Aorta (tissue), 5 donors: Measurements from ENCODE around the gene CNDP1. TPM values are rescaled to one million over a fixed set of nuclear protein-coding genes. Genes with fewer than 3 reads are reported as not detected.

Source experiments
- ATAC-seq: fragments of 200-7000 bp; cut with Tn5 transposase; one replicate; pipeline ENCODE4 v1.9.1; 2022; ENCODE audit warnings: moderate library complexity; ENCODE audit not compliant: low FRiP score
- DNase-seq, 2 donors: peaks; one replicate each; pipeline ENCODE4 v3.0.0-alpha.2; 2020
- H3K27ac ChIP-seq, 2 donors: one replicate each; pipeline ENCODE4 v1.5.1; 2013; ENCODE audit warnings: low read length in 2 of 2, mild to moderate bottlenecking in 2 of 2, moderate library complexity in 2 of 2, control low read depth in 1 of 2, inconsistent platforms in 1 of 2, low read depth in 1 of 2
- H3K27me3 ChIP-seq, 2 donors: one replicate each; pipeline ENCODE4 v1.6.1; 2013; ENCODE audit warnings: control low read depth in 1 of 2, low read length in 1 of 2, mild to moderate bottlenecking in 1 of 2, moderate library complexity in 1 of 2; ENCODE audit not compliant: insufficient read depth in 2 of 2, control insufficient read depth in 1 of 2
- H3K36me3 ChIP-seq, 2 donors: one replicate each; pipeline ENCODE4 v1.6.1; 2013; ENCODE audit warnings: control low read depth in 1 of 2, low read length in 1 of 2, mild to moderate bottlenecking in 1 of 2; ENCODE audit not compliant: insufficient read depth in 2 of 2, control insufficient read depth in 1 of 2
- H3K4me1 ChIP-seq, 2 donors: one replicate each; pipeline ENCODE4 v1.6.1; 2013; ENCODE audit warnings: low read length in 2 of 2, control low read depth in 1 of 2, mild to moderate bottlenecking in 1 of 2, moderate library complexity in 1 of 2; ENCODE audit not compliant: insufficient read depth in 2 of 2, control insufficient read depth in 1 of 2
- H3K4me3 ChIP-seq, 2 donors: one replicate each; pipeline ENCODE4 v1.5.1; 2013; ENCODE audit warnings: low read length in 2 of 2, control low read depth in 1 of 2, mild to moderate bottlenecking in 1 of 2
- H3K9me3 ChIP-seq: one replicate; pipeline ENCODE4 v1.6.1; 2013; ENCODE audit warnings: mild to moderate bottlenecking, low read length; ENCODE audit not compliant: control insufficient read depth
- WGBS, 2 donors: extraction: QIAGEN DNeasy Blood & Tissue Kit; methylation state at CpG; one replicate each; pipeline ENCODE4 v1.1.7; 2013; 5-methylcytosine and 5-hydroxymethylcytosine counted together
- intact Hi-C, 2 donors: fragments of 100-400 bp; cut with DNase I; formaldehyde crosslinking; loops; one replicate each; pipeline versions ENCODE4 v1.14.2 to v1.15.0; 2022
- polyA plus RNA-seq, 2 donors: library from polyadenylated mRNA; stranded (reverse); fragments of 200-250 nt; gene quantifications; one replicate each; pipeline ENCODE4 v1.2.3, GENCODE V29; 2013
- total RNA-seq, 2 donors: library from RNA; stranded (reverse); fragmentation: NEBNext Ultra II Directional; extraction: Animal tissue kit (Norgen Biotek cat#: 25700); gene quantifications; one replicate each; pipeline ENCODE4 v1.2.1, GENCODE V29; 2021
- donor health status: healthy with polysubstance abuse.
- donor health status: Bipolar disorder and iron deficiency.
- donor health status: DM: no; HTN: no; CAD: no.
- donor health status: DM: no; HTN: no; CAD: no.
- donor health status: DM: yes; HTN: yes; CAD: no.

Gene CNDP1
- total and polyA plus RNA-seq, 4 donors = 0.49 to 5.4 TPM; not detected in 2

- Histone ChIP-seq H3K27ac (no peak overlapping the region), H3K4me1 (no peaks in the 10 kb centered on the region), H3K4me3 (no peak overlapping the region), H3K9me3 (peaks cover 6% of the 10 kb centered on the region), H3K27me3 (peaks cover 0 to 1% of the 10 kb centered on the region in 2 donors), H3K36me3 (no peaks in the 10 kb centered on the region)
- ATAC-seq = no peak
- intact Hi-C loops = no loop called here
- WGBS, 2 donors = 28 to 36% methylated on average over 1 of the region's 1 CpG
- DNase-seq = no peak
These were observed 56.4 kb downstream of the CNDP1 start for GRCh38 chr18:74590671-74591070.

- DNase-seq (no peak), ATAC-seq (no peak)
- Histone ChIP-seq H3K36me3 (no peaks in the 10 kb centered on the region), H3K27me3 (no peaks in the 10 kb centered on the region), H3K27ac (no peak overlapping the region), H3K9me3 (peaks cover 3% of the 10 kb centered on the region), H3K4me1 (no peaks in the 10 kb centered on the region), H3K4me3 (no peak overlapping the region)
- intact Hi-C loops = loop anchor here in 1 of 2 donors (5.0 kb wide), 2 partner anchors 98 to 303 kb away; partner anchors contain the start of genes CNDP2 and CYB5A
These were observed 61.1 kb downstream of the CNDP1 start for GRCh38 chr18:74595431-74595830.

GRCh38 chr18:74597034-74597661 lies 62.8 kb downstream of the CNDP1 start:
- no peaks in the 10 kb centered on the region for H3K27me3 ChIP-seq
- intact Hi-C loops = loop anchor here in 1 of 2 donors (5.0 kb wide), 2 partner anchors 100 to 305 kb away; partner anchors contain the start of genes CNDP2 and CYB5A
- DNase-seq = peak; percentile 79 to 91
- H3K4me3 ChIP-seq = peak overlapping the region; percentile 60 to 91
- peak; percentile 87 for ATAC-seq
- H3K27ac ChIP-seq = peak overlapping the region; percentile 62 to 96
- WGBS, 2 donors = 0% methylated on average over 41 of the region's 41 CpGs
- no peaks in the 10 kb centered on the region for H3K4me1 ChIP-seq
- no peaks in the 10 kb centered on the region for H3K36me3 ChIP-seq
- H3K9me3 ChIP-seq = peaks cover 3% of the 10 kb centered on the region

GRCh38 chr18:74597662-74598349 lies 63.5 kb downstream of the CNDP1 start, which contains the start of gene ZNF407:
TSS of gene ZNF407 (plus strand) at chr18:74597870. CDS start at chr18:74631020, 33,150 bp downstream.
- Histone ChIP-seq H3K4me1 (no peaks in the 10 kb centered on the region), H3K4me3 (peak within 1 kb of the TSS; percentile 60 to 91), H3K36me3 (no peaks in the 10 kb centered on the region), H3K9me3 (peaks cover 3% of the 10 kb centered on the region), H3K27ac (peak within 1 kb of the TSS; percentile 62 to 96), H3K27me3 (no peaks in the 10 kb centered on the region)
- intact Hi-C loops = loop anchor here in 1 of 2 donors (5.0 kb wide), 2 partner anchors 101 to 306 kb away; partner anchors contain the start of genes CNDP2 and CYB5A
- DNase-seq (peak; percentile 90 to 94), ATAC-seq (peak; percentile 96)
- WGBS, 2 donors = 0% methylated on average over 55 to 64 of the region's 64 CpGs

GRCh38 chr18:74598350-74599001 lies 64.2 kb downstream of the CNDP1 start:
- ATAC-seq = peak; percentile 47

GRCh38 chr18:74604361-74604760 lies 70.1 kb downstream of the CNDP1 start:
- Histone ChIP-seq H3K27ac (no peak overlapping the region), H3K27me3 (no peaks in the 10 kb centered on the region), H3K9me3 (no peaks in the 10 kb centered on the region), H3K36me3 (no peaks in the 10 kb centered on the region), H3K4me3 (no peak overlapping the region), H3K4me1 (no peaks in the 10 kb centered on the region)
- no peak for ATAC-seq
- intact Hi-C loops = loop anchor here in 1 of 2 donors (10.0 kb wide), 1 partner anchor 1260 kb away; no protein-coding TSS in a partner anchor
- no peak for DNase-seq

More at GRCh38 chr18:74598350-74599001, 64.2 kb downstream of the CNDP1 start:
- H3K27me3 ChIP-seq = no peaks in the 10 kb centered on the region
- 0 to 1% methylated on average over 44 of the region's 44 CpGs for WGBS, 2 donors
- no peaks in the 10 kb centered on the region for H3K4me1 ChIP-seq
- H3K36me3 ChIP-seq = no peaks in the 10 kb centered on the region
- intact Hi-C loops = loop anchor here in 1 of 2 donors (5.0 kb wide), 2 partner anchors 101 to 306 kb away; partner anchors contain the start of genes CNDP2 and CYB5A
- H3K27ac ChIP-seq = peak overlapping the region in 1 of 2 donors; percentile 56
- peak overlapping the region; percentile 60 to 91 for H3K4me3 ChIP-seq
- DNase-seq = peak; percentile 71 to 85
- H3K9me3 ChIP-seq = peaks cover 2% of the 10 kb centered on the region

GRCh38 chr18:74604774-74605173 lies 70.5 kb downstream of the CNDP1 start:
- H3K27ac ChIP-seq = no peak overlapping the region
- intact Hi-C loops = loop anchor here in 1 of 2 donors (10.0 kb wide), 1 partner anchor 1260 kb away; no protein-coding TSS in a partner anchor
- H3K4me3 ChIP-seq = no peak overlapping the region
- no peaks in the 10 kb centered on the region for H3K9me3 ChIP-seq
- ATAC-seq = no peak
- WGBS, 2 donors = 16 to 19% methylated on average over 4 of the region's 4 CpGs
- DNase-seq = no peak
- H3K36me3 ChIP-seq = no peaks in the 10 kb centered on the region
- no peaks in the 10 kb centered on the region for H3K27me3 ChIP-seq
- no peaks in the 10 kb centered on the region for H3K4me1 ChIP-seq

GRCh38 chr18:74608681-74609080 lies 74.4 kb downstream of the CNDP1 start:
- 89 to 96% methylated on average over 2 of the region's 2 CpGs for WGBS, 2 donors
- Histone ChIP-seq H3K4me3 (no peak overlapping the region), H3K27me3 (no peaks in the 10 kb centered on the region), H3K27ac (no peak overlapping the region), H3K36me3 (no peaks in the 10 kb centered on the region), H3K4me1 (no peaks in the 10 kb centered on the region), H3K9me3 (no peaks in the 10 kb centered on the region)
- DNase-seq = no peak
- no peak for ATAC-seq
- intact Hi-C loops = loop anchor here in 1 of 2 donors (10.0 kb wide), 1 partner anchor 1256 kb away; no protein-coding TSS in a partner anchor
